Bronchial epithelial cell (primary cell): ENCODE results near the gene KCTD4. TPM values are rescaled to one million over a fixed set of nuclear protein-coding genes. Genes with fewer than 3 reads are reported as not detected.
A peak's percentile ranks its signal among the peaks of the same experiment; 100 is the strongest.

Source experiments
- DNase-seq: peaks from one replicate; pipeline ENCODE4 v3.0.0-alpha.2; 2010; ENCODE audit warnings: low read depth
- FAIRE-seq: peaks from 2 replicates; lab custom pipeline; 2011; peaks lifted over from hg19 to GRCh38; lab: Jason Lieb, UNC
- H3K27me3 ChIP-seq: 2 replicates; pipeline ENCODE4 v1.5.1; 2011; ENCODE audit warnings: low read length; ENCODE audit not compliant: control insufficient read depth, insufficient read depth
- H3K36me3 ChIP-seq: 2 replicates; pipeline ENCODE4 v1.5.1; 2011; ENCODE audit warnings: low read length; ENCODE audit not compliant: control insufficient read depth, insufficient read depth
- H3K4me3 ChIP-seq: 2 replicates; pipeline ENCODE4 v1.5.1; 2011; ENCODE audit warnings: mild to moderate bottlenecking, low read depth, low read length, control low read depth
- CTCF ChIP-seq: IDR thresholded peaks from 2 replicates; pipeline ENCODE4 v1.5.1; 2011; ENCODE audit warnings: mild to moderate bottlenecking, moderate library complexity, low read length, control low read depth, inconsistent platforms; ENCODE audit not compliant: insufficient read depth, severe bottlenecking
- total RNA-seq: library from RNA; depleted of rRNA; stranded (reverse); fragments of >200 nt; gene quantifications from 2 replicates; pipeline ENCODE4 v1.2.1, GENCODE V29; 2014

Gene KCTD4
- total RNA-seq, 1 donor from 2014 or later: not detected

- no peaks in the 10 kb centered on the region for H3K27me3 ChIP-seq
- H3K4me3 ChIP-seq: no peak overlapping the region
- no peaks in the 10 kb centered on the region for H3K36me3 ChIP-seq
- FAIRE-seq: no peak
- DNase-seq: no peak
- no peak for TF ChIP-seq CTCF
Observed at GRCh38 chr13:45240143-45240542, 39.3 kb upstream of the KCTD4 start.

GRCh38 chr13:45238945-45239795 lies 38.3 kb upstream of the KCTD4 start:
- Histone ChIP-seq H3K36me3 (no peaks in the 10 kb centered on the region), H3K27me3 (no peaks in the 10 kb centered on the region), H3K4me3 (no peak overlapping the region)
- FAIRE-seq (no peak), DNase-seq (peak; percentile 96)
- TF ChIP-seq CTCF: no peak

GRCh38 chr13:45232591-45232990 lies 31.7 kb upstream of the KCTD4 start:
- DNase-seq: no peak
- Histone ChIP-seq H3K27me3 (no peaks in the 10 kb centered on the region), H3K36me3 (no peaks in the 10 kb centered on the region), H3K4me3 (no peak overlapping the region)
- no peak for FAIRE-seq
- no peak for TF ChIP-seq CTCF

GRCh38 chr13:45231722-45232121 lies 30.9 kb upstream of the KCTD4 start:
- DNase-seq: peak; percentile 57
- no peak overlapping the region for H3K4me3 ChIP-seq
- FAIRE-seq: no peak
- no peaks in the 10 kb centered on the region for H3K36me3 ChIP-seq
- H3K27me3 ChIP-seq: no peaks in the 10 kb centered on the region
- TF ChIP-seq CTCF: no peak

- FAIRE-seq (no peak), DNase-seq (no peak)
- Histone ChIP-seq H3K36me3 (no peaks in the 10 kb centered on the region), H3K4me3 (no peak overlapping the region), H3K27me3 (no peaks in the 10 kb centered on the region)
- TF ChIP-seq CTCF: no peak
Observed at GRCh38 chr13:45231305-45231704, 30.5 kb upstream of the KCTD4 start.
